ENCODE measurements around the gene EGLN1.

Gene EGLN1

GRCh38 chr1:231408528-231409094 is 13.5 kb downstream of the EGLN1 start:
- DNase-seq (ENCODE audit: low read depth): no peak
- H3K4me3 ChIP-seq (ENCODE audit: low read depth, low read length): no peak overlapping the region
- in situ Hi-C loops (cut with HindIII; ENCODE audit: low sequenced_read_pairs): no loop called here
- TF ChIP-seq CTCF (IDR thresholded peaks at IDR 0.05; ENCODE audit: low read depth, low read length, missing control alignments): no peak

GRCh38 chr1:231407547-231408396 is 14.3 kb downstream of the EGLN1 start:
- no peak for DNase-seq (ENCODE audit: low read depth)
- in situ Hi-C loops (cut with HindIII; ENCODE audit: low sequenced_read_pairs): no loop called here
- TF ChIP-seq CTCF (IDR thresholded peaks at IDR 0.05; ENCODE audit: low read depth, low read length, missing control alignments): no peak
- no peak overlapping the region for H3K4me3 ChIP-seq (ENCODE audit: low read depth, low read length)

- TF ChIP-seq CTCF (IDR thresholded peaks at IDR 0.05; ENCODE audit: low read depth, low read length, missing control alignments): no peak
- DNase-seq (ENCODE audit: low read depth): no peak
- in situ Hi-C loops (cut with HindIII; ENCODE audit: low sequenced_read_pairs): no loop called here
- no peak overlapping the region for H3K4me3 ChIP-seq (ENCODE audit: low read depth, low read length)
These were observed 15.0 kb downstream of the EGLN1 start for GRCh38 chr1:231407049-231407448.

GRCh38 chr1:231404318-231404717 is 17.8 kb downstream of the EGLN1 start:
- in situ Hi-C loops (cut with HindIII; ENCODE audit: low sequenced_read_pairs): no loop called here

GRCh38 chr1:231401478-231401877 is 20.6 kb downstream of the EGLN1 start:
- TF ChIP-seq CTCF (IDR thresholded peaks at IDR 0.05; ENCODE audit: low read depth, low read length, missing control alignments): no peak
- in situ Hi-C loops (cut with HindIII; ENCODE audit: low sequenced_read_pairs): no loop called here
- H3K4me3 ChIP-seq (ENCODE audit: low read depth, low read length): no peak overlapping the region
- no peak for DNase-seq (ENCODE audit: low read depth)

More at GRCh38 chr1:231404318-231404717, 17.8 kb downstream of the EGLN1 start:
- no peak overlapping the region for H3K4me3 ChIP-seq (ENCODE audit: low read depth, low read length)
- TF ChIP-seq CTCF (IDR thresholded peaks at IDR 0.05; ENCODE audit: low read depth, low read length, missing control alignments): no peak
- no peak for DNase-seq (ENCODE audit: low read depth)

- DNase-seq (ENCODE audit: low read depth): no peak
- no peak for TF ChIP-seq CTCF (IDR thresholded peaks at IDR 0.05; ENCODE audit: low read depth, low read length, missing control alignments)
- no peak overlapping the region for H3K4me3 ChIP-seq (ENCODE audit: low read depth, low read length)
- in situ Hi-C loops (cut with HindIII; ENCODE audit: low sequenced_read_pairs): no loop called here
These were observed 24.0 kb downstream of the EGLN1 start for GRCh38 chr1:231397886-231398671.
